ENCODE data around the gene ZSCAN12. TPM values are rescaled to one million over a fixed set of nuclear protein-coding genes. Genes with fewer than 3 reads are reported as not detected.

ZSCAN12 gene
- total RNA-seq, 1 experiment from 2014 or later: 0.81 TPM

GRCh38 chr6:28369463-28369862 lies 30.1 kb downstream of the ZSCAN12 start:
- Histone ChIP-seq H3K9me2 (ENCODE audit: insufficient read depth) (no peaks in the 10 kb centered on the region), H3K4me1 (ENCODE audit: control insufficient read depth in 1 of 2, insufficient read depth in 2 of 2, low read length in 2 of 2) (no peaks in the 10 kb centered on the region), H3K4me2 (ENCODE audit: low read length) (no peak overlapping the region), H2AFZ (ENCODE audit: low read depth, low read length, poor library complexity, severe bottlenecking) (no peak overlapping the region), H3K27me3 (ENCODE audit: insufficient read depth, low read length) (no peaks in the 10 kb centered on the region), H3K9ac (ENCODE audit: low read length) (no peak overlapping the region), H3K36me3 (ENCODE audit: control insufficient read depth in 1 of 2, insufficient read depth in 2 of 2, low read length in 2 of 2) (peaks cover 12% of the 10 kb centered on the region in 2 experiments; a peak in 3 of 4 replicates), H3K4me3 (replicated peaks in 1 of 2; ENCODE audit: low read depth in 1 of 2, low read length in 2 of 2) (no peak overlapping the region), H3K9me3 (ENCODE audit: control insufficient read depth in 1 of 2, insufficient read depth in 1 of 2, low read depth in 1 of 2, low read length in 2 of 2) (no peaks in the 10 kb centered on the region), H3K79me2 (ENCODE audit: insufficient read depth, low read length) (no peaks in the 10 kb centered on the region), H4K20me1 (ENCODE audit: insufficient read depth) (no peaks in the 10 kb centered on the region), H3K27ac (ENCODE audit: low read depth, low read length) (no peak overlapping the region)
- DNase-seq (ENCODE audit: low read depth, low spot score) (no peak), ATAC-seq (no peak)
- ChIA-PET CTCF (no interaction called here), RAD21 (ENCODE audit: low non-redundant PET in 1 of 2, low total read pairs in 2 of 2, uncharacterized antibody in 2 of 2, unreplicated experiment in 2 of 2) (no interaction called here), POLR2A (no interaction called here)
- intact Hi-C loops (cut with micrococcal nuclease): no loop called here
- TF ChIP-seq CTCF (IDR thresholded peaks at IDR 0.05 in 2 of 3, conservative IDR thresholded peaks at IDR 0.05 in 1 of 3; ENCODE audit: borderline replicate concordance in 1 of 3, insufficient read depth in 1 of 3, low read depth in 2 of 3, low read length in 2 of 3) (no peak), SRF (IDR thresholded peaks at IDR 0.05; ENCODE audit: low read depth) (no peak), RAD21 (IDR thresholded peaks at IDR 0.05; ENCODE audit: low read depth) (no peak), EZH2phosphoT487 (IDR thresholded peaks at IDR 0.05; ENCODE audit: borderline replicate concordance) (no peak), POLR2A (IDR thresholded peaks at IDR 0.05; ENCODE audit: borderline replicate concordance, extremely low read depth, insufficient read depth, insufficient read length) (no peak), JUND (IDR thresholded peaks at IDR 0.05) (no peak), SIN3A (IDR thresholded peaks at IDR 0.05; ENCODE audit: low read depth) (no peak), MAX (IDR thresholded peaks at IDR 0.05) (no peak), POLR2AphosphoS5 (IDR thresholded peaks at IDR 0.05; ENCODE audit: low read depth, low read length) (no peak), EZH2 (IDR thresholded peaks at IDR 0.05) (no peak), ATF3 (IDR thresholded peaks at IDR 0.05) (no peak), CEBPB (IDR thresholded peaks at IDR 0.05; ENCODE audit: low read depth) (no peak), ZBTB33 (IDR thresholded peaks at IDR 0.05; ENCODE audit: extremely low read depth, insufficient replicate concordance, low read length) (no peak), ZNF274 (IDR thresholded peaks at IDR 0.05; ENCODE audit: low read depth, low read length) (no peak), EGR1 (IDR thresholded peaks at IDR 0.05; ENCODE audit: low read depth) (no peak), ELF1 (IDR thresholded peaks at IDR 0.05; ENCODE audit: borderline replicate concordance, low read depth) (no peak), ZFX (IDR thresholded peaks at IDR 0.05) (no peak), YY1 (IDR thresholded peaks at IDR 0.05; ENCODE audit: extremely low read depth, insufficient replicate concordance, low read depth, low read length) (no peak), CBX3 (IDR thresholded peaks at IDR 0.05; ENCODE audit: low read depth) (no peak), REST (IDR thresholded peaks at IDR 0.05; ENCODE audit: low read depth) (no peak)
- no TSS peak for BruUV-seq (replicated peaks)
